Psoas muscle (tissue), 8 donors: Measurements from ENCODE around the gene LAMB3. TPM values are rescaled to one million over a fixed set of nuclear protein-coding genes. Genes with fewer than 3 reads are reported as not detected.

ENCODE experiments used
- ATAC-seq, 4 donors: fragments of 200-7000 bp; cut with Tn5 transposase; one replicate each; pipeline ENCODE4 v1.9.1; 2020; ENCODE audit warnings: moderate library complexity in 3 of 4, mild to moderate bottlenecking in 2 of 4
- DNase-seq, 2 donors: peaks; one replicate each; pipeline ENCODE4 v3.0.0-alpha.2; 2020
- H3K27ac ChIP-seq: fragments of 200-600 bp; one replicate; pipeline ENCODE4 v1.8.0; 2022
- H3K27me3 ChIP-seq, 3 donors: fragments of 200-600 bp in 1 of 3; one replicate each; pipeline versions ENCODE4 v1.6.1 to v1.8.0; 2013 to 2022; ENCODE audit warnings: low read length in 2 of 3, mild to moderate bottlenecking in 2 of 3, moderate library complexity in 1 of 3; ENCODE audit not compliant: insufficient read depth in 3 of 3
- H3K36me3 ChIP-seq, 2 donors: fragments of 200-600 bp in 1 of 2; one replicate each; pipeline versions ENCODE4 v1.6.1 to v1.8.0; 2013 to 2022; ENCODE audit warnings: low read depth in 1 of 2, mild to moderate bottlenecking in 1 of 2, moderate library complexity in 1 of 2; ENCODE audit not compliant: insufficient read depth in 1 of 2
- H3K4me1 ChIP-seq: fragments of 200-600 bp; one replicate; pipeline ENCODE4 v1.8.0; 2022
- H3K4me3 ChIP-seq: fragments of 200-600 bp; one replicate; pipeline ENCODE4 v1.8.0; 2022; ENCODE audit warnings: mild to moderate bottlenecking
- H3K9me3 ChIP-seq: fragments of 200-600 bp; one replicate; pipeline ENCODE4 v1.8.0; 2022
- WGBS, 3 donors: extraction: QIAGEN DNeasy Blood & Tissue Kit; methylation state at CpG; one replicate each; pipeline versions ENCODE4 v1.1.6 to v1.1.7; 2013; 5-methylcytosine and 5-hydroxymethylcytosine counted together
- intact Hi-C, 2 donors: fragments of 100-400 bp; cut with DNase I; formaldehyde crosslinking; loops; one replicate each; pipeline versions ENCODE4 v1.11.0 to v1.14.2; 2022
- polyA plus RNA-seq, 3 donors: library from polyadenylated mRNA; stranded (reverse); fragments of 200-250 nt; gene quantifications; one replicate each; pipeline ENCODE4 v1.2.3, GENCODE V29; 2013
- total RNA-seq, 4 donors: library from RNA; stranded (reverse); fragmentation: NEBNext Ultra II Directional in 2 of 4; extraction: Animal tissue kit (Norgen Biotek cat#: 25700) in 2 of 4; gene quantifications; one replicate each; pipeline versions ENCODE4 v1.2.1 to v1.2.4, GENCODE V29; 2021 to 2023
- TF ChIP-seq, protein P1 (sequence below): fragments of 200-600 bp; IDR thresholded peaks from one replicate; pipeline ENCODE4 v1.8.0; 2022; ENCODE audit warnings: antibody characterized with exemption
- donor health status: healthy with polysubstance abuse.
- donor health status: DM: no; HTN: no; CAD: no; lungs with moderate emphysema.
- donor health status: Bipolar disorder and iron deficiency.
- donor health status: healthy.
- donor health status: DM: yes; HTN: yes; CAD: no.
- donor health status: DM: no; HTN: no; CAD: no.
- donor health status: DM: no; HTN: no; CAD: no.
- donor health status: DM: yes; HTN: yes; CAD: no.

Gene LAMB3
- total and polyA plus RNA-seq, 7 donors, result 0.88 to 2.7 (median 2.0) TPM

DNA sequence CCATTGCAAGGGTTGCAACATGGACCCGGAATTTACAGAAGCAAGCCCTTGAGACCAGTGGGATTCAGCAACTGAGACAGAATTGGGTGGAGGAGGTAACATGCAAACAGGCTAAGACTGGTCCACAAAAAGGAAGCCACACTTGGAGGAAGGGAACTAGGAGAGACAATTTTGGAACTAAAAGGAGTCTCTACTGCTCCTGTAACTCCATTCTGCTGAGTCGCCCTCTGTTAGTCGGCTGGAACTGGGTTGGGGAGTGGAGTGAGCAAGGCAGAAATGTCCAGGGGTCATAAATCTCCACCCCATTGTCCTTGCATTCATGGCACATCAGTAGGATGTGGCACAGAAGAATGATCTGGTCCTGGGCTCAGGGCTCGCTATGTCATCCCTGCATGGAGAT lies 5.1 kb downstream of the LAMB3 start:
- Histone ChIP-seq H3K4me1 (peaks cover 64% of the 10 kb centered on the region), H3K36me3 (no peaks in the 10 kb centered on the region), H3K27me3 (no peaks in the 10 kb centered on the region), H3K9me3 (no peaks in the 10 kb centered on the region), H3K4me3 (no peak overlapping the region), H3K27ac (no peak overlapping the region)
- TF ChIP-seq, protein P1, sequence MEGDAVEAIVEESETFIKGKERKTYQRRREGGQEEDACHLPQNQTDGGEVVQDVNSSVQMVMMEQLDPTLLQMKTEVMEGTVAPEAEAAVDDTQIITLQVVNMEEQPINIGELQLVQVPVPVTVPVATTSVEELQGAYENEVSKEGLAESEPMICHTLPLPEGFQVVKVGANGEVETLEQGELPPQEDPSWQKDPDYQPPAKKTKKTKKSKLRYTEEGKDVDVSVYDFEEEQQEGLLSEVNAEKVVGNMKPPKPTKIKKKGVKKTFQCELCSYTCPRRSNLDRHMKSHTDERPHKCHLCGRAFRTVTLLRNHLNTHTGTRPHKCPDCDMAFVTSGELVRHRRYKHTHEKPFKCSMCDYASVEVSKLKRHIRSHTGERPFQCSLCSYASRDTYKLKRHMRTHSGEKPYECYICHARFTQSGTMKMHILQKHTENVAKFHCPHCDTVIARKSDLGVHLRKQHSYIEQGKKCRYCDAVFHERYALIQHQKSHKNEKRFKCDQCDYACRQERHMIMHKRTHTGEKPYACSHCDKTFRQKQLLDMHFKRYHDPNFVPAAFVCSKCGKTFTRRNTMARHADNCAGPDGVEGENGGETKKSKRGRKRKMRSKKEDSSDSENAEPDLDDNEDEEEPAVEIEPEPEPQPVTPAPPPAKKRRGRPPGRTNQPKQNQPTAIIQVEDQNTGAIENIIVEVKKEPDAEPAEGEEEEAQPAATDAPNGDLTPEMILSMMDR, result no peak
- ATAC-seq (no peak), DNase-seq (no peak)
- intact Hi-C loops, result no loop called here
- 52 to 63% (median 62%) methylated on average over 4 of the region's 4 CpGs for WGBS, 3 donors

DNA sequence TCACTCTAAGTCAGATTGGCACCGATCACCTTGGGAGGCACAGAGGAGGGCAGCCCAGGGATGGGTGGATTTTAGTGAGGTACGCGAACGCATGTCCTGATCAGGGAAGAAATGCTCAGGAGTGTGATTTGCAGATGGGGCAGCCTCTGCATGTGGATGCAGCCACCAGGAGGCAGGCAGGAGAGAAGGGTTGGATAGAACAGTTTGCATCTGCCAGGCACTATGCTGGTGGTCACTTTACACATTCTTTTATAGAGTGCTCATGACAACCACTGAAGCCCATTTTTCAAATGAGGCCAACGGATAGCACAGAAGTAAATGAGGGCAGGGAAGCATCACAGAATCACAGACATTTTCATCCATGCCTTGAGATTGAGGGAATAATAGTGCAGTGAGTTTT lies 5.7 kb downstream of the LAMB3 start:
- H3K4me3 ChIP-seq, result peak overlapping the region; percentile 39
- no peaks in the 10 kb centered on the region for H3K36me3 ChIP-seq
- ATAC-seq (peak in 2 of 4 donors; percentile 23 to 28), DNase-seq (no peak)
- H3K27me3 ChIP-seq, result no peaks in the 10 kb centered on the region
- TF ChIP-seq, protein P1, result peak; percentile 25
- no peaks in the 10 kb centered on the region for H3K9me3 ChIP-seq
- H3K27ac ChIP-seq, result peak overlapping the region; percentile 46
- peaks cover 69% of the 10 kb centered on the region for H3K4me1 ChIP-seq
- 65 to 86% (median 73%) methylated on average over 5 of the region's 5 CpGs for WGBS, 3 donors
- intact Hi-C loops, result no loop called here

DNA sequence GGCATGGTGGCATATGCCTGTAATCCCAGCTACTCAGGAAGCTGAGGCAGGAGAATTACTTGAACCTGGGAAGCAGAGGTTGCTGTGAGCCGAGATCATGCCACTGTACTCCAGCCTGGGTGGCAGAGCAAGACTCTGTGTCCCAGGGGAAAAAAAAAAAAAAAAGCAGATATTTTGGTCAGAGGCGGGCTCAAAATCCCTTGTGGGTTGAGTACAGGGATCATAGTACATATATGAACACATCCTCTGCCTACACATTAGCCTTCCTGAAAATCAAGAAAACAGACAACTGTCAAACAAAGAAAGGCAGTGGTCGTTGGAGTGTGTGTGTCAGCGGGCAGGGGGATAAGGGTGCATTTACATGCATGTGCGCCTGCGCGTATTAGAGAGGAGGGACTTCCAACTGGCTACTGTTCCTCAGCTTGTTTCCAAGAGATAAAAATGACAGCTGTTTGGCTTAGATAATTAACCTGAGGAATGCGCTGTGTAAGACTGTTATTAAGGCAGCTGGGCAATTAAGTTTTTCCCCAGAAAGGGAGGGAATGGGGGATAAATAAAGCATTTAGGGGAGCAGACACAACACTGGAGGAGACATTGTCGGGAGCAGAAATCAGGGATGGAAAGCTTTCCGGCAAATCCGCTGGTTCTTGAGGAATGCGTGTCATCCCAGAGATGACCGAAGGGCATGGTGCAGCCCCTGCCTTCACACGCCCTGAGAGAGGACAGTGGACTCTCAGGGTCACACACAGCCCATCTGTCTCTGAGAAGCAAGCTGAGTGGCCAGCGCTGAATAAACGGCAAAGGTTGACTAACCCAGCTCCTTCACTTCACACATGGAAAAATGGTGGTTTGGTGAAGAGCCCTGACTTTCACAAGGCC lies 6.4 kb downstream of the LAMB3 start:
- H3K4me3 ChIP-seq, result peak overlapping the region; percentile 39
- peaks cover 73% of the 10 kb centered on the region for H3K4me1 ChIP-seq
- peak overlapping the region; percentile 46 for H3K27ac ChIP-seq
- intact Hi-C loops, result no loop called here
- no peaks in the 10 kb centered on the region for H3K9me3 ChIP-seq
- ATAC-seq (no peak), DNase-seq (no peak)
- TF ChIP-seq, protein P1, result no peak
- no peaks in the 10 kb centered on the region for H3K36me3 ChIP-seq
- no peaks in the 10 kb centered on the region for H3K27me3 ChIP-seq
- WGBS, 3 donors, result 21 to 45% (median 28%) methylated on average over 16 of the region's 16 CpGs

DNA sequence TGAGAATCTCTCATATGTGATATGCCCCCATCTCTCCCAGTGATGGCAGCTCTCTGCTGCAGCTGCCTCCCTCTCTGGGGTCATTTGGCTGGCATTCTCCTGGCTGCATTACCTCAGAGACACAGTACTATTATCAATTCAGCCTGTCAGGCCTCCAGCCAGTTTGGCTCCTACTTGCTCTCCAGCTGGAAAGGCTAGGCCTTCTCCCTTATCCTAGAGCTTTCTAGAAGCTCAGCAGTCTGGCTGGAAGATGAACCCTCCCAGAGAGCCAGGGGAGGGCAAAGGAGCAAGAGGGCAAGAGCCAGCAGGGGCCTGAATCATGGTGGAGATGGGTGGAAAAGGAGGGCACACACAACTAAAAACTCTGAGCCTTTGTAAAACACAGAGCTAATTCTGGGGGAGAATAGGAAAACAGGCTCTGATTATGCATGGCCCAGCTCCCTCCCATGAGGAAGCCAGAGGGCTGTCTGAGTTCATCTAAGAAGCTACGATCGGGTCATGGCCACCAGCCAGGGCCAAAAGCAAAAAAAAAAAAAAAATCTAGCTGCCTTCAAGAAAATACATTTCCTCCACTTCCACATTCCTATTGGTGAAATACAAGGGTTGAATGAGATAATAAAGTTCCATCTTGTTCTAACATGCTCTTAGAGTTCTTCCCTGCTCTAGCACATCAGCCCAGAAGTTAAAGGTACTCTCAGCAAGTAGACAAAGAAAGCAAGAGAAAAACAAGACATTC lies 8.8 kb downstream of the LAMB3 start:
- peaks cover 61% of the 10 kb centered on the region for H3K4me1 ChIP-seq
- DNase-seq (no peak), ATAC-seq (peak; percentile 26 to 55 (median 48))
- 0 to 6% (median 0%) methylated on average over 2 of the region's 2 CpGs for WGBS, 3 donors
- no peaks in the 10 kb centered on the region for H3K27me3 ChIP-seq
- TF ChIP-seq, protein P1, result no peak
- intact Hi-C loops, result loop anchor here in 1 of 2 donors (5.0 kb wide), 1 partner anchor 34 kb away; the partner anchor contains the start of gene G0S2
- peak overlapping the region; percentile 95 for H3K27ac ChIP-seq
- no peaks in the 10 kb centered on the region for H3K9me3 ChIP-seq
- H3K36me3 ChIP-seq, result no peaks in the 10 kb centered on the region
- no peak overlapping the region for H3K4me3 ChIP-seq
